ENCODE measurements around the gene CRKL. TPM values are rescaled to one million over a fixed set of nuclear protein-coding genes. Genes with fewer than 3 reads are reported as not detected.

Gene CRKL
- total RNA-seq, 1 donor from 2014 or later = 91.0 TPM

- Histone ChIP-seq H3K27ac (no peak overlapping the region), H3K4me3 (no peak overlapping the region), H2AFZ (replicated peaks) (no peak overlapping the region), H3F3A (ENCODE audit: low read depth) (peaks cover 8% of the 10 kb centered on the region), H3K9me3 (ENCODE audit: low read depth) (no peaks in the 10 kb centered on the region), H4K20me1 (ENCODE audit: low read depth) (no peaks in the 10 kb centered on the region), H3K27me3 (no peaks in the 10 kb centered on the region), H3K4me2 (no peak overlapping the region), H3K79me2 (ENCODE audit: low read depth) (peaks cover 7% of the 10 kb centered on the region), H3K4me1 (peaks cover 1% of the 10 kb centered on the region), H3K36me3 (no peaks in the 10 kb centered on the region), H3K9ac (no peak overlapping the region)
- Mint-ChIP-seq H3K4me3 (no peak overlapping the region), H3K27ac (peak overlapping the region; percentile 18), H3K27me3 (ENCODE audit: insufficient read depth, low read depth) (peaks cover 2% of the 10 kb centered on the region), H3K9me3 (no peaks in the 10 kb centered on the region), H3K36me3 (peaks cover 1% of the 10 kb centered on the region), H3K4me1 (peaks cover 4% of the 10 kb centered on the region)
- no peak for DNase-seq (ENCODE audit: low spot score)
- TF ChIP-seq EZH2phosphoT487 (IDR thresholded peaks at IDR 0.05) (no peak), CTCF (IDR thresholded peaks at IDR 0.05) (no peak), EZH2 (IDR thresholded peaks at IDR 0.05) (no peak)
Observed at GRCh38 chr22:20995329-20996030, 78.3 kb downstream of the CRKL start.

- no peaks in the 10 kb centered on the region for H3K36me3 ChIP-seq
- H3K27ac Mint-ChIP-seq = no peak overlapping the region
Observed at GRCh38 chr22:20996031-20996410, 78.8 kb downstream of the CRKL start.

GRCh38 chr22:20996598-20997535 lies 79.7 kb downstream of the CRKL start:
- H3K4me3 Mint-ChIP-seq = no peak overlapping the region
- TF ChIP-seq EZH2phosphoT487 (IDR thresholded peaks at IDR 0.05) = no peak
- TF ChIP-seq EZH2 (IDR thresholded peaks at IDR 0.05) = no peak
- TF ChIP-seq CTCF (IDR thresholded peaks at IDR 0.05) = no peak
- H3K27me3 Mint-ChIP-seq (ENCODE audit: insufficient read depth, low read depth) = peaks cover 6% of the 10 kb centered on the region
- H3K4me1 Mint-ChIP-seq = peaks cover 14% of the 10 kb centered on the region
- Histone ChIP-seq H3K4me1 (peaks cover 9% of the 10 kb centered on the region), H3K79me2 (ENCODE audit: low read depth) (peaks cover 17% of the 10 kb centered on the region), H3K36me3 (no peaks in the 10 kb centered on the region), H3K9me3 (ENCODE audit: low read depth) (no peaks in the 10 kb centered on the region), H3K9ac (no peak overlapping the region), H3K4me2 (no peak overlapping the region), H4K20me1 (ENCODE audit: low read depth) (no peaks in the 10 kb centered on the region), H3F3A (ENCODE audit: low read depth) (peaks cover 18% of the 10 kb centered on the region), H3K4me3 (no peak overlapping the region), H2AFZ (replicated peaks) (no peak overlapping the region), H3K27ac (no peak overlapping the region), H3K27me3 (no peaks in the 10 kb centered on the region)
- no peaks in the 10 kb centered on the region for H3K9me3 Mint-ChIP-seq
- peaks cover 1% of the 10 kb centered on the region for H3K36me3 Mint-ChIP-seq
- DNase-seq (ENCODE audit: low spot score) = no peak
- H3K27ac Mint-ChIP-seq = no peak overlapping the region

More at GRCh38 chr22:20996031-20996410, 78.8 kb downstream of the CRKL start:
- Histone ChIP-seq H3F3A (ENCODE audit: low read depth) (peaks cover 11% of the 10 kb centered on the region), H3K9me3 (ENCODE audit: low read depth) (no peaks in the 10 kb centered on the region), H3K27me3 (no peaks in the 10 kb centered on the region), H3K27ac (no peak overlapping the region), H3K79me2 (ENCODE audit: low read depth) (peaks cover 13% of the 10 kb centered on the region), H3K4me2 (no peak overlapping the region), H3K4me1 (peaks cover 7% of the 10 kb centered on the region), H3K9ac (no peak overlapping the region), H2AFZ (replicated peaks) (no peak overlapping the region), H4K20me1 (ENCODE audit: low read depth) (no peaks in the 10 kb centered on the region), H3K4me3 (no peak overlapping the region)
- Mint-ChIP-seq H3K27me3 (ENCODE audit: insufficient read depth, low read depth) (peaks cover 6% of the 10 kb centered on the region), H3K4me3 (no peak overlapping the region), H3K36me3 (peaks cover 1% of the 10 kb centered on the region), H3K9me3 (no peaks in the 10 kb centered on the region), H3K4me1 (peaks cover 10% of the 10 kb centered on the region)
- DNase-seq (ENCODE audit: low spot score) = no peak
- TF ChIP-seq CTCF (IDR thresholded peaks at IDR 0.05) = no peak

Measured in neural progenitor cell (in vitro differentiated cells).